HepG2 (cell line): ENCODE data around the gene MECR.

Source experiments
- GABPB1 ChIP-seq: IDR thresholded peaks from 2 replicates; pipeline ENCODE4 v1.6.1; 2016; ENCODE audit warnings: mild to moderate bottlenecking, missing genetic modification reagents, moderate library complexity, missing compliant biosample characterization
- PCBP2 ChIP-seq: fragments of 200-400 bp; formaldehyde crosslinking; optimal IDR thresholded peaks from 2 replicates; pipeline ENCODE3; 2018; ENCODE audit warnings: low read length, low read depth; ENCODE audit not compliant: poor library complexity, severe bottlenecking
- ZNF224 ChIP-seq: sonication (generic); formaldehyde crosslinking; IDR thresholded peaks from 2 replicates; pipeline ENCODE4 v1.5.0; 2020; ENCODE audit warnings: mild to moderate bottlenecking, missing genetic modification reagents
- TF ChIP-seq, protein P1 (sequence below), 2 experiments: sonication (generic) in 1 of 2; formaldehyde crosslinking in 1 of 2; IDR thresholded peaks; 2 replicates each; pipeline versions ENCODE4 v1.6.1 to v1.9.0; 2014 to 2022; ENCODE audit warnings: antibody characterized with exemption in 1 of 2, borderline replicate concordance in 1 of 2, inconsistent platforms in 1 of 2, low read depth in 1 of 2, missing genetic modification reagents in 1 of 2
- TF ChIP-seq, protein P2 (sequence below): sonication (generic); formaldehyde crosslinking; IDR thresholded peaks from 2 replicates; pipeline ENCODE4 v1.5.0; 2020; ENCODE audit warnings: missing genetic modification reagents

DNA sequence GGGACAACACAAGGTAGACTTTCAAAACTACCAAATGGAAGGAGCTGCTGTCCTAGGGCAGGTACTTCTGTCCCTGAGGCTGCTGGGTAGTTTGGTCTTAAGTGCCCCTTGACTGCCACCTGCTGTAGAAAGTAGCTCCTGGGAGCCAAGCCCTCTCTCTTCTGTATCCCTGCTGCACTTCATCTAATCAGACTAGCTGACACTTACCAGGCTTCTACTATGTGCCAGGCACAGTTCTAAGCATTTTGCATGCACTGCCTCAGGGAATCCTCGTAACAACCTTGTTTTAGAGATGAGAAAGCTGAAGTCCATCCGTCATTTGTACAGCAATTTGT, 33.2 kb downstream of the MECR start:
- TF ChIP-seq, protein P1, sequence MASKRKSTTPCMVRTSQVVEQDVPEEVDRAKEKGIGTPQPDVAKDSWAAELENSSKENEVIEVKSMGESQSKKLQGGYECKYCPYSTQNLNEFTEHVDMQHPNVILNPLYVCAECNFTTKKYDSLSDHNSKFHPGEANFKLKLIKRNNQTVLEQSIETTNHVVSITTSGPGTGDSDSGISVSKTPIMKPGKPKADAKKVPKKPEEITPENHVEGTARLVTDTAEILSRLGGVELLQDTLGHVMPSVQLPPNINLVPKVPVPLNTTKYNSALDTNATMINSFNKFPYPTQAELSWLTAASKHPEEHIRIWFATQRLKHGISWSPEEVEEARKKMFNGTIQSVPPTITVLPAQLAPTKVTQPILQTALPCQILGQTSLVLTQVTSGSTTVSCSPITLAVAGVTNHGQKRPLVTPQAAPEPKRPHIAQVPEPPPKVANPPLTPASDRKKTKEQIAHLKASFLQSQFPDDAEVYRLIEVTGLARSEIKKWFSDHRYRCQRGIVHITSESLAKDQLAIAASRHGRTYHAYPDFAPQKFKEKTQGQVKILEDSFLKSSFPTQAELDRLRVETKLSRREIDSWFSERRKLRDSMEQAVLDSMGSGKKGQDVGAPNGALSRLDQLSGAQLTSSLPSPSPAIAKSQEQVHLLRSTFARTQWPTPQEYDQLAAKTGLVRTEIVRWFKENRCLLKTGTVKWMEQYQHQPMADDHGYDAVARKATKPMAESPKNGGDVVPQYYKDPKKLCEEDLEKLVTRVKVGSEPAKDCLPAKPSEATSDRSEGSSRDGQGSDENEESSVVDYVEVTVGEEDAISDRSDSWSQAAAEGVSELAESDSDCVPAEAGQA (IDR thresholded peaks at IDR 0.05; ENCODE audit: low read depth), result no peak
- TF ChIP-seq, protein P1 (CRISPR knock-in tag; IDR thresholded peaks at IDR 0.05; ENCODE audit: borderline replicate concordance), result no peak
- TF ChIP-seq, protein P2, sequence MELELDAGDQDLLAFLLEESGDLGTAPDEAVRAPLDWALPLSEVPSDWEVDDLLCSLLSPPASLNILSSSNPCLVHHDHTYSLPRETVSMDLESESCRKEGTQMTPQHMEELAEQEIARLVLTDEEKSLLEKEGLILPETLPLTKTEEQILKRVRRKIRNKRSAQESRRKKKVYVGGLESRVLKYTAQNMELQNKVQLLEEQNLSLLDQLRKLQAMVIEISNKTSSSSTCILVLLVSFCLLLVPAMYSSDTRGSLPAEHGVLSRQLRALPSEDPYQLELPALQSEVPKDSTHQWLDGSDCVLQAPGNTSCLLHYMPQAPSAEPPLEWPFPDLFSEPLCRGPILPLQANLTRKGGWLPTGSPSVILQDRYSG (CRISPR knock-in tag), result no peak
- no peak for TF ChIP-seq PCBP2
- no peak for TF ChIP-seq GABPB1 (CRISPR knock-in tag)
- TF ChIP-seq ZNF224, result no peak
